SK-N-MC (cell line): ENCODE results near the gene MPC1.

Experiments
- DNase-seq: peaks from one replicate; pipeline ENCODE4 v3.0.0-alpha.2; 2011; ENCODE audit warnings: low read depth, low spot score
- H3K27ac ChIP-seq: fragments of 200-600 bp; sonication (generic); 2 replicates; pipeline ENCODE4 v1.5.1; 2016; ENCODE audit warnings: mixed run types
- H3K36me3 ChIP-seq: fragments of 200-600 bp; sonication (generic); 2 replicates; pipeline ENCODE4 v1.6.1; 2017; ENCODE audit warnings: antibody characterized with exemption, low read length, mixed read lengths; ENCODE audit not compliant: insufficient read depth
- H3K4me3 ChIP-seq: fragments of 200-600 bp; sonication (generic); 2 replicates; pipeline ENCODE4 v1.5.1; 2016
- H3K9ac ChIP-seq: fragments of 200-600 bp; sonication (generic); 2 replicates; pipeline ENCODE4 v1.8.0; 2017; ENCODE audit warnings: mixed run types, mixed read lengths; ENCODE audit not compliant: insufficient read length
- H3K9me3 ChIP-seq: fragments of 200-600 bp; sonication (generic); 2 replicates; pipeline ENCODE4 v1.6.1; 2017; ENCODE audit warnings: low read depth, mild to moderate bottlenecking, antibody characterized with exemption, low read length, moderate library complexity, mixed read lengths
- EZH2 ChIP-seq: fragments of 200-600 bp; sonication (generic); IDR thresholded peaks from one replicate; pipeline ENCODE4 v1.6.1; 2017; ENCODE audit warnings: antibody characterized with exemption
- FOXP2 ChIP-seq: optimal IDR thresholded peaks from 2 replicates; pipeline ENCODE3; 2011; ENCODE audit warnings: mild to moderate bottlenecking, moderate library complexity; ENCODE audit not compliant: insufficient read depth; ENCODE audit errors: extremely low read length, control extremely low read depth
- POLR2AphosphoS5 ChIP-seq: IDR thresholded peaks from 2 replicates; pipeline ENCODE4 v1.6.1; 2012; ENCODE audit warnings: mild to moderate bottlenecking, low read depth, low read length, borderline replicate concordance

MPC1 gene

DNA sequence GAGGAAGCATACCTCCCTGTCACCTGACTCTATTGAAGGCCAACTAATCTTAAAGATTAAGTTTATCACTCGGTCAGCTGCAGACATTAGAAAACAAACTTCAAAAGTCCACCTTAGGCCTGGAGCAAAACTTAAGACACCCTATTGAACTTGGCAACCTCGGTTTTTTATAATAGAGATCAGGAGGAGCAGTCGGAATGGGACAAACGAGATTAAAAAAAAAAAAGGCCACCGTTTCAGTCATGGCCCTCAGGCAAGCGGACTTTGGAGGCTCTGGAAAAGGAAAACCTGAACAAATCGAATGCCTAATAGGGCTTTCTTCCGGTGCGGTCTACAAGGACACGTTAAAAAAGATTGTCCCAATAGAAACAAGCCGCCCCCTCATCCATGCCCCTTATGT is 67.3 kb downstream of the MPC1 start:
- TF ChIP-seq FOXP2, result no peak
- no peak for TF ChIP-seq EZH2
- TF ChIP-seq POLR2AphosphoS5, result no peak
- Histone ChIP-seq H3K9ac (no peak overlapping the region), H3K27ac (no peak overlapping the region), H3K36me3 (peaks cover 5% of the 10 kb centered on the region; the same call in 1 of the 2 replicates), H3K4me3 (no peak overlapping the region), H3K9me3 (no peaks in the 10 kb centered on the region)
- DNase-seq, result no peak
